K562 (cell line): ENCODE results near the gene FASN. TPM values are rescaled to one million over a fixed set of nuclear protein-coding genes. Genes with fewer than 3 reads are reported as not detected.

Experiments
- CUX1 ChIP-seq: fragments of 200-800 bp; sonication (Bioruptor generic); IDR thresholded peaks from 2 replicates; pipeline ENCODE4 v1.6.1; 2016; ENCODE audit warnings: missing genetic modification characterization, missing compliant biosample characterization
- E2F3 ChIP-seq: fragments of 250-450 bp; sonication (Bioruptor Pico); IDR thresholded peaks from 2 replicates; pipeline ENCODE4 v1.4.0; 2020; ENCODE audit warnings: mild to moderate bottlenecking
- E2F8 ChIP-seq: fragments of 450-650 bp; IDR thresholded peaks from 2 replicates; pipeline ENCODE4 v1.7.1; 2018; ENCODE audit warnings: mild to moderate bottlenecking, low read depth; ENCODE audit not compliant: partially characterized antibody
- EP400 ChIP-seq: fragments of 450-650 bp; IDR thresholded peaks from 2 replicates; pipeline ENCODE4 v1.6.1; 2017; ENCODE audit warnings: antibody characterized with exemption, mild to moderate bottlenecking, moderate library complexity
- HMBOX1 ChIP-seq: sonication (generic); IDR thresholded peaks from 2 replicates; pipeline ENCODE4 v1.6.1; 2016
- ID3 ChIP-seq, 2 experiments: fragments of 250-450 bp in 1 of 2; fragments of 450-650 bp in 1 of 2; sonication (Bioruptor Pico) in 1 of 2; IDR thresholded peaks; 2 replicates each; pipeline versions ENCODE4 v1.6.1 to v1.8.0; 2016 to 2021; ENCODE audit warnings: mild to moderate bottlenecking in 2 of 2, moderate library complexity in 2 of 2, missing compliant biosample characterization in 1 of 2, missing genetic modification characterization in 1 of 2
- KLF13 ChIP-seq: fragments of 450-650 bp; IDR thresholded peaks from 2 replicates; pipeline ENCODE4 v1.6.1; 2016; ENCODE audit warnings: missing genetic modification characterization, low read depth, mild to moderate bottlenecking, missing compliant biosample characterization, moderate library complexity, borderline replicate concordance
- NR4A1 ChIP-seq, 2 experiments: fragments of 250-450 bp in 1 of 2; fragments of 450-650 bp in 1 of 2; sonication (Bioruptor Pico) in 1 of 2; IDR thresholded peaks; 2 replicates each; pipeline versions ENCODE4 v1.4.0 to v1.6.1; 2016 to 2020; ENCODE audit warnings: mild to moderate bottlenecking in 2 of 2, missing compliant biosample characterization in 1 of 2, missing genetic modification characterization in 1 of 2, moderate library complexity in 1 of 2
- PHB2 ChIP-seq: fragments of 450-650 bp; IDR thresholded peaks from 2 replicates; pipeline ENCODE4 v1.6.1; 2017; ENCODE audit warnings: low read depth
- RBM22 ChIP-seq: fragments of 200-400 bp; formaldehyde crosslinking; IDR thresholded peaks from 2 replicates; pipeline ENCODE4 v1.6.1; 2018; ENCODE audit warnings: low read length, low read depth; ENCODE audit not compliant: poor library complexity, severe bottlenecking
- RFX1 ChIP-seq: fragments of 450-650 bp; IDR thresholded peaks from 2 replicates; pipeline ENCODE4 v1.6.1; 2016; ENCODE audit warnings: mild to moderate bottlenecking, moderate library complexity
- TAF9B ChIP-seq: fragments of 450-650 bp; IDR thresholded peaks from 2 replicates; pipeline ENCODE4 v1.6.1; 2018; ENCODE audit warnings: mild to moderate bottlenecking; ENCODE audit not compliant: partially characterized antibody
- ZNF655 ChIP-seq: fragments of 250-450 bp; sonication (Bioruptor Pico); IDR thresholded peaks from 2 replicates; pipeline ENCODE4 v1.5.0; 2021
- ZNF77 ChIP-seq: fragments of 250-450 bp; sonication (Bioruptor Pico); IDR thresholded peaks from 2 replicates; pipeline ENCODE4 v1.5.0; 2020
- polyA plus RNA-seq, 8 experiments: library from polyadenylated mRNA; depleted of rRNA in 4 of 8; stranded (reverse) in 5 of 8; unstranded in 3 of 8; fragments of >200 nt; fragmentation: Nextera tagmentation in 2 of 8; fragmentation: Illumina TruSeq in 1 of 8; extraction: Ambion mirVana in 2 of 8; extraction: Trizol in 1 of 8; gene quantifications; 2 replicates each; pipeline versions ENCODE4 v1.2.1 to v1.2.3, GENCODE V29; 2011 to 2014; ENCODE audit warnings: inconsistent platforms in 1 of 8, missing spikeins in 1 of 8
- total RNA-seq, 7 experiments: library from RNA; depleted of rRNA in 6 of 7; stranded (reverse); fragments of >200 nt in 6 of 7; fragmentation: Illumina TruSeq in 2 of 7; extraction: Trizol in 2 of 7; gene quantifications; 2 replicates each; pipeline versions ENCODE4 v1.2.1 to v1.2.3, GENCODE V29; 2011 to 2021; ENCODE audit warnings: low replicate concordance in 1 of 7

Gene FASN
- total and polyA plus RNA-seq, 9 of the 15 experiments (the other 6 are each of a cell fraction or from before 2014, with no cell fraction given): 0.15 to 663 (median 49.9) TPM

GRCh38 chr17:82037092-82037888 lies 60.7 kb downstream of the FASN start, which contains the start of gene DCXR (continued):
- TF ChIP-seq CUX1 (CRISPR knock-in tag) (no peak), E2F3 (CRISPR knock-in tag) (no peak), PHB2 (no peak), RBM22 (no peak), E2F8 (peak; percentile 67), KLF13 (tag) (no peak; the same call in none of the 2 replicates), ZNF77 (CRISPR knock-in tag) (no peak), ZNF655 (no peak), RFX1 (no peak), HMBOX1 (no peak), ID3 (CRISPR knock-in tag; IDR thresholded peaks at IDR 0.05) (no peak), ID3 (tag; IDR thresholded peaks at IDR 0.05) (peak; percentile 60; the same call in 1 of the 2 replicates), EP400 (peak; percentile 98), NR4A1 (CRISPR knock-in tag; IDR thresholded peaks at IDR 0.05) (no peak), NR4A1 (tag; IDR thresholded peaks at IDR 0.05) (no peak), TAF9B (no peak)
